Mesendoderm (in vitro differentiated cells): Measurements from ENCODE around the gene SLC18A2. TPM values are rescaled to one million over a fixed set of nuclear protein-coding genes. Genes with fewer than 3 reads are reported as not detected.

Source experiments
- DNase-seq: peaks from one replicate; pipeline ENCODE4 v3.0.0; 2013
- H2AK5ac ChIP-seq: 2 replicates; pipeline ENCODE4 v1.6.1; 2013; ENCODE audit warnings: low read length, inconsistent platforms
- H2BK120ac ChIP-seq: 2 replicates; pipeline ENCODE4 v1.6.1; 2013; ENCODE audit warnings: low read depth, mild to moderate bottlenecking, low read length, moderate library complexity, mixed read lengths
- H2BK15ac ChIP-seq: replicated peaks from 2 replicates; pipeline ENCODE4 v1.6.1; 2013; ENCODE audit warnings: low read depth, mild to moderate bottlenecking, moderate library complexity
- H2BK5ac ChIP-seq: 2 replicates; pipeline ENCODE4 v1.6.1; 2013; ENCODE audit warnings: low read length, inconsistent platforms
- H3K18ac ChIP-seq: 2 replicates; pipeline ENCODE4 v1.6.1; 2013; ENCODE audit warnings: mild to moderate bottlenecking, low read length, mixed read lengths
- H3K23ac ChIP-seq: one replicate; pipeline ENCODE4 v1.6.1; 2013; ENCODE audit warnings: low read length
- H3K27ac ChIP-seq: 2 replicates; pipeline ENCODE4 v1.5.1; 2013; ENCODE audit warnings: low read depth, mild to moderate bottlenecking, inconsistent platforms, low read length, moderate library complexity
- H3K27me3 ChIP-seq: 2 replicates; pipeline ENCODE4 v1.6.1; 2013; ENCODE audit warnings: low read length, control low read depth, mild to moderate bottlenecking, inconsistent platforms; ENCODE audit not compliant: insufficient read depth, poor library complexity
- H3K36me3 ChIP-seq: 2 replicates; pipeline ENCODE4 v1.6.1; 2013; ENCODE audit warnings: low read length, inconsistent platforms; ENCODE audit not compliant: control insufficient read depth, insufficient read depth
- H3K4ac ChIP-seq: one replicate; pipeline ENCODE4 v1.6.1; 2013; ENCODE audit warnings: low read depth, mild to moderate bottlenecking, low read length, moderate library complexity
- H3K4me1 ChIP-seq: 2 replicates; pipeline ENCODE4 v1.6.1; 2013; ENCODE audit warnings: low read depth, low read length, inconsistent platforms; ENCODE audit not compliant: control insufficient read depth
- H3K4me2 ChIP-seq: 2 replicates; pipeline ENCODE4 v1.6.1; 2013; ENCODE audit warnings: low read length
- H3K4me3 ChIP-seq: 2 replicates; pipeline ENCODE4 v1.5.1; 2013; ENCODE audit warnings: mild to moderate bottlenecking, low read length
- H3K56ac ChIP-seq: one replicate; pipeline ENCODE4 v1.6.1; 2013; ENCODE audit warnings: low read length
- H3K79me1 ChIP-seq: 2 replicates; pipeline ENCODE4 v1.6.1; 2013; ENCODE audit warnings: low read length, inconsistent platforms
- H3K79me2 ChIP-seq: 2 replicates; pipeline ENCODE4 v1.6.1; 2013; ENCODE audit warnings: mild to moderate bottlenecking, low read length; ENCODE audit not compliant: control insufficient read depth, insufficient read depth
- H3K9ac ChIP-seq: 2 replicates; pipeline ENCODE4 v1.6.1; 2013; ENCODE audit warnings: low read length, inconsistent platforms
- H4K5ac ChIP-seq: one replicate; pipeline ENCODE4 v1.6.1; 2013; ENCODE audit warnings: low read length
- H4K8ac ChIP-seq: one replicate; pipeline ENCODE4 v1.6.1; 2013; ENCODE audit warnings: low read depth, mild to moderate bottlenecking, control low read depth, low read length, moderate library complexity
- WGBS: extraction: QIAGEN DNeasy Blood & Tissue Kit; methylation state at CpG from one replicate; pipeline ENCODE4 v1.1.7; 2013; ENCODE audit warnings: low lambda C conversion rate, missing lambda C conversion rate; ENCODE audit not compliant: insufficient coverage; ENCODE audit errors: extremely low coverage; 5-methylcytosine and 5-hydroxymethylcytosine counted together
- polyA plus RNA-seq, 2 experiments: library from polyadenylated mRNA; stranded (reverse); fragments of 200-250 nt; gene quantifications; one replicate each; pipeline ENCODE4 v1.2.3, GENCODE V29; 2013

SLC18A2 gene
- 0.74 TPM for polyA plus RNA-seq (2013, experiment 1 of 2)
- polyA plus RNA-seq (2013, experiment 2 of 2): 0.77 TPM

DNA sequence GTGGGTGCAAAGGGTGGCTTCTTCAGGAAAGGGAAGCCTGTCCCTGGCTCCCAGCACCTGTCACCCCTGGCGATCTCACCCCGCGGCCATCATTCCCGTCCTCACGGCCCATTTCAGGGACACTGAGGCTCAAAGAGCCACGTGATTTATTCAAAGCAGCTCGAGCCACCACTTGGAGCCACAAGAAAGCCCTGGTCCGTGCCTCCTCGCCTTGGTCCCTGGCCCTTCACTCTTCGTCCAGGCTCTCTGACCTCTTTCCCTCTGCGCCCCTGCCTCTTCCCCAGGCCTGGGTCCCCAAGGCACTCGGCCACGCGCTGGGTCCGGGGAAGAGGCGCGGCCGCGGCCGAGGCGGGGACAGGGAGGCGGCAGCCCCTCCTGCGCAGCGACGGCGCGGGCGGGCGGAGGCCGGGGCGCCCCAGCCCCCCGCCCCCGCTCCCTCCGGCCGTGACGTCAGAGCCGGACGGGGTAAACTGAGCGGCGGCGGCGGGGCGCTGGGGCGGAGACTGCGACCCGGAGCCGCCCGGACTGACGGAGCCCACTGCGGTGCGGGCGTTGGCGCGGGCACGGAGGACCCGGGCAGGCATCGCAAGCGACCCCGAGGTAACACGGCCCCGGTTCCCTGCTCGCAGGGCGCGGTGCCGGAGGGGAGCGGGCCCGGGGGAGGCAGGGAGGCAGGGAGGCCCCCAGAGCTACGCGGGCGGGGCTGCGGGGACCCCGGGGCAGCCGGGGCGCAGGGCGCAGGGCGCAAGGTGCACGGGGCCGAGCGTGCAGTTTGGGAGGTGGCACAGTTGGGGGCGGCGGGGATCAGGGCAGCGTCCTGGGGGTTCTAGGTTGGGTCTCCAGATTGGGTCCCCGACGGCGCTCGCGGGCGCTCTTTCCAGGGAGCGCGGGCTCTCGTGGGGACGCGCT lies at the start of gene SLC18A2:
SLC18A2 (plus strand) TSS at position 494 of the 909 bp plus-strand sequence. CDS start 580 bp downstream, outside the sequence.
- Histone ChIP-seq H3K23ac (no peak within 1 kb of the TSS), H2BK5ac (no peak within 1 kb of the TSS), H2AK5ac (no peak within 1 kb of the TSS), H3K79me2 (no peaks in the 10 kb centered on the region), H3K4me3 (no peak within 1 kb of the TSS), H3K4me2 (peak within 1 kb of the TSS; percentile 36), H3K18ac (no peak within 1 kb of the TSS), H3K36me3 (no peaks in the 10 kb centered on the region), H3K4ac (no peak within 1 kb of the TSS), H2BK120ac (no peak within 1 kb of the TSS), H3K79me1 (no peaks in the 10 kb centered on the region), H3K27ac (no peak within 1 kb of the TSS), H4K8ac (no peak within 1 kb of the TSS), H4K5ac (no peak within 1 kb of the TSS), H3K4me1 (no peaks in the 10 kb centered on the region), H3K9ac (no peak within 1 kb of the TSS), H3K56ac (peak within 1 kb of the TSS; percentile 51), H2BK15ac (no peak within 1 kb of the TSS), H3K27me3 (peaks cover 3% of the 10 kb centered on the region)
- no peak for DNase-seq
- no CpG with 5 or more reads among the region's 93 CpGs for WGBS

DNA sequence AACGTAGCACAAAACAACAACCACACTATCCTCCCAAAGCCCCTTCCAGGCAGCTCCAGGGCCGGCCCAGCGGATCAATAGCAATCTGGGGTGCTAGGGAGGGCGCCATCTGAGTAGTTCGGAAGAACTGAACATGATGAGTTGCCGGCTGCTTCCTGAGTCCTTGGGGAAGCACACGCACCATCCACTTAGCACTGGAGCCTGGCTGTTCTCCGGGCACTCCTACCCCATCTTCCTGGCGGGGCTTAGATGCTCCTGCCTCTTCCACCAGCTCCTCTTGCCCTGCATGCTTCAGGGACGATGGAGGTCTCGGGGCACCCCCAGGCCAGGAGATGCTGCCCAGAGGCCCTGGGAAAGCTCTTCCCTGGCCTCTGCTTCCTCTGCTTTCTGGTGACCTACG lies 43.7 kb upstream of the SLC18A2 start, which contains the start of gene KCNK18:
KCNK18 (plus strand) TSS at position 301 of the 400 bp plus-strand sequence; CDS start at position 301, 0 bp downstream.
- peak within 1 kb of the TSS; percentile 27 for H2BK5ac ChIP-seq
- no peak within 1 kb of the TSS for H3K4me2 ChIP-seq
- no peaks in the 10 kb centered on the region for H3K36me3 ChIP-seq
- no peak within 1 kb of the TSS for H2BK120ac ChIP-seq
- H3K79me1 ChIP-seq: no peaks in the 10 kb centered on the region
- H4K8ac ChIP-seq: no peak within 1 kb of the TSS
- no CpG with 5 or more reads among the region's 12 CpGs for WGBS
- peak within 1 kb of the TSS; percentile 67 for H3K56ac ChIP-seq
- no peak within 1 kb of the TSS for H2AK5ac ChIP-seq
- no peak within 1 kb of the TSS for H3K27ac ChIP-seq
- no peak within 1 kb of the TSS for H4K5ac ChIP-seq
- peaks cover 5% of the 10 kb centered on the region for H3K4me1 ChIP-seq
- H2BK15ac ChIP-seq: no peak within 1 kb of the TSS
- no peak for DNase-seq
- H3K9ac ChIP-seq: no peak within 1 kb of the TSS
- peak within 1 kb of the TSS; percentile 4 for H3K4ac ChIP-seq
- no peak within 1 kb of the TSS for H3K23ac ChIP-seq
- peak within 1 kb of the TSS; percentile 24 for H3K18ac ChIP-seq
- H3K4me3 ChIP-seq: no peak within 1 kb of the TSS
- H3K79me2 ChIP-seq: no peaks in the 10 kb centered on the region
- H3K27me3 ChIP-seq: no peaks in the 10 kb centered on the region

GRCh38 chr10:117198088-117198487 lies 42.8 kb upstream of the SLC18A2 start:
- H3K4me3 ChIP-seq: no peak overlapping the region
- no peaks in the 10 kb centered on the region for H3K79me1 ChIP-seq
- H3K56ac ChIP-seq: peak overlapping the region; percentile 29
- H3K18ac ChIP-seq: peak overlapping the region; percentile 24
- no peaks in the 10 kb centered on the region for H3K79me2 ChIP-seq
- no peak overlapping the region for H2BK5ac ChIP-seq
- no CpG with 5 or more reads among the region's 4 CpGs for WGBS
- H2BK15ac ChIP-seq: no peak overlapping the region
- no peaks in the 10 kb centered on the region for H3K36me3 ChIP-seq
- no peak overlapping the region for H3K23ac ChIP-seq
- no peak overlapping the region for H4K5ac ChIP-seq
- H2AK5ac ChIP-seq: no peak overlapping the region
- H4K8ac ChIP-seq: no peak overlapping the region
- no peak overlapping the region for H3K9ac ChIP-seq
- no peak overlapping the region for H2BK120ac ChIP-seq
- H3K4ac ChIP-seq: no peak overlapping the region
- no peaks in the 10 kb centered on the region for H3K27me3 ChIP-seq
- peak; percentile 65 for DNase-seq
- H3K27ac ChIP-seq: no peak overlapping the region
- H3K4me1 ChIP-seq: peaks cover 5% of the 10 kb centered on the region
- H3K4me2 ChIP-seq: no peak overlapping the region

- H4K5ac ChIP-seq: no peak overlapping the region
- no peaks in the 10 kb centered on the region for H3K79me1 ChIP-seq
- no peak overlapping the region for H3K4ac ChIP-seq
- H3K27ac ChIP-seq: no peak overlapping the region
- H2BK15ac ChIP-seq: no peak overlapping the region
- H3K4me3 ChIP-seq: no peak overlapping the region
- H3K56ac ChIP-seq: no peak overlapping the region
- H3K79me2 ChIP-seq: no peaks in the 10 kb centered on the region
- no peak overlapping the region for H3K18ac ChIP-seq
- H3K36me3 ChIP-seq: no peaks in the 10 kb centered on the region
- H2BK5ac ChIP-seq: no peak overlapping the region
- WGBS: no CpG with 5 or more reads among the region's 4 CpGs
- peaks cover 5% of the 10 kb centered on the region for H3K4me1 ChIP-seq
- no peak overlapping the region for H3K23ac ChIP-seq
- H3K27me3 ChIP-seq: no peaks in the 10 kb centered on the region
- H2BK120ac ChIP-seq: no peak overlapping the region
- H2AK5ac ChIP-seq: no peak overlapping the region
- no peak overlapping the region for H4K8ac ChIP-seq
- H3K4me2 ChIP-seq: no peak overlapping the region
- no peak for DNase-seq
- H3K9ac ChIP-seq: no peak overlapping the region
Measured at GRCh38 chr10:117201826-117202225, 39.1 kb upstream of the SLC18A2 start.

GRCh38 chr10:117204316-117204715 lies 36.6 kb upstream of the SLC18A2 start:
- Histone ChIP-seq H3K4me1 (no peaks in the 10 kb centered on the region), H3K79me2 (no peaks in the 10 kb centered on the region), H2BK120ac (no peak overlapping the region), H3K9ac (no peak overlapping the region), H3K4me2 (no peak overlapping the region), H4K8ac (no peak overlapping the region), H3K4me3 (no peak overlapping the region), H3K79me1 (no peaks in the 10 kb centered on the region), H3K36me3 (no peaks in the 10 kb centered on the region), H4K5ac (no peak overlapping the region), H3K18ac (no peak overlapping the region), H3K56ac (no peak overlapping the region), H3K4ac (no peak overlapping the region), H3K27me3 (no peaks in the 10 kb centered on the region), H3K23ac (no peak overlapping the region), H2AK5ac (no peak overlapping the region), H2BK5ac (no peak overlapping the region), H2BK15ac (no peak overlapping the region), H3K27ac (no peak overlapping the region)
- no CpG with 5 or more reads among the region's 2 CpGs for WGBS
- DNase-seq: no peak
